ENCODE results near the gene PRR35.

GRCh38 chr16:583470-583814, 23.2 kb downstream of the PRR35 start:
- no peak for TF ChIP-seq CTCF (IDR thresholded peaks at IDR 0.05)
- TF ChIP-seq POLR2A (IDR thresholded peaks at IDR 0.05), result no peak
